Kidney glomerular epithelial cell (primary cell): Measurements from ENCODE around the gene AKR1A1.
"Not testable (repeated sequence)": the region's sequence is repeated elsewhere in the genome, so short reads cannot be mapped to it uniquely, and the experiment has no call there.

ENCODE experiments used
- DNase-seq: peaks from one replicate; lab custom pipeline; 2025; lab: John Stamatoyannopoulos, UW

Gene AKR1A1

GRCh38 chr1:45523516-45523915 lies 27.1 kb upstream of the AKR1A1 start:
- not testable (repeated sequence) for DNase-seq

- DNase-seq, result not testable (repeated sequence)
These were observed 26.7 kb upstream of the AKR1A1 start for GRCh38 chr1:45523975-45524374.

GRCh38 chr1:45526135-45526644 lies 24.4 kb upstream of the AKR1A1 start:
- DNase-seq, result no peak

GRCh38 chr1:45530632-45531135 lies 19.9 kb upstream of the AKR1A1 start:
- DNase-seq, result no peak

GRCh38 chr1:45531873-45532272 lies 18.8 kb upstream of the AKR1A1 start:
- no peak for DNase-seq

GRCh38 chr1:45535988-45536766 lies 14.4 kb upstream of the AKR1A1 start:
- no peak for DNase-seq

- no peak for DNase-seq
These were observed 13.7 kb upstream of the AKR1A1 start for GRCh38 chr1:45536886-45537285.

- no peak for DNase-seq
These were observed 9.4 kb upstream of the AKR1A1 start for GRCh38 chr1:45541193-45541592.

- DNase-seq, result no peak
These were observed 8.0 kb upstream of the AKR1A1 start for GRCh38 chr1:45542591-45542990.

- peak; percentile 41 for DNase-seq
These were observed 6.8 kb upstream of the AKR1A1 start for GRCh38 chr1:45543581-45544417.

- DNase-seq, result no peak
These were observed 6.1 kb upstream of the AKR1A1 start for GRCh38 chr1:45544530-45544929.

- DNase-seq, result no peak
These were observed 5.6 kb upstream of the AKR1A1 start for GRCh38 chr1:45545019-45545493.

- DNase-seq, result no peak
These were observed 4.9 kb upstream of the AKR1A1 start for GRCh38 chr1:45545553-45546310.

- DNase-seq, result no peak
These were observed 1.1 kb downstream of the AKR1A1 start for GRCh38 chr1:45551684-45552083.

GRCh38 chr1:45552331-45552730 lies 1.7 kb downstream of the AKR1A1 start:
- no peak for DNase-seq

- DNase-seq, result no peak
These were observed 3.6 kb downstream of the AKR1A1 start for GRCh38 chr1:45554198-45554597.

GRCh38 chr1:45557422-45557944 lies 6.9 kb downstream of the AKR1A1 start:
- DNase-seq, result no peak

GRCh38 chr1:45563843-45564242 lies 13.2 kb downstream of the AKR1A1 start:
- DNase-seq, result no peak

- no peak for DNase-seq
These were observed 16.1 kb downstream of the AKR1A1 start for GRCh38 chr1:45566722-45567121.

GRCh38 chr1:45567911-45568310 lies 17.3 kb downstream of the AKR1A1 start:
- no peak for DNase-seq

GRCh38 chr1:45568421-45568820 lies 17.8 kb downstream of the AKR1A1 start:
- DNase-seq, result no peak

- DNase-seq, result no peak
These were observed 18.9 kb downstream of the AKR1A1 start for GRCh38 chr1:45569571-45569961.
